ENCODE data around the gene DMP1. TPM values are rescaled to one million over a fixed set of nuclear protein-coding genes. Genes with fewer than 3 reads are reported as not detected.
"Not testable (repeated sequence)": the region's sequence is repeated elsewhere in the genome, so short reads cannot be mapped to it uniquely, and the experiment has no call there.

DMP1 gene
- total RNA-seq, 1 experiment from 2014 or later, result not detected

DNA sequence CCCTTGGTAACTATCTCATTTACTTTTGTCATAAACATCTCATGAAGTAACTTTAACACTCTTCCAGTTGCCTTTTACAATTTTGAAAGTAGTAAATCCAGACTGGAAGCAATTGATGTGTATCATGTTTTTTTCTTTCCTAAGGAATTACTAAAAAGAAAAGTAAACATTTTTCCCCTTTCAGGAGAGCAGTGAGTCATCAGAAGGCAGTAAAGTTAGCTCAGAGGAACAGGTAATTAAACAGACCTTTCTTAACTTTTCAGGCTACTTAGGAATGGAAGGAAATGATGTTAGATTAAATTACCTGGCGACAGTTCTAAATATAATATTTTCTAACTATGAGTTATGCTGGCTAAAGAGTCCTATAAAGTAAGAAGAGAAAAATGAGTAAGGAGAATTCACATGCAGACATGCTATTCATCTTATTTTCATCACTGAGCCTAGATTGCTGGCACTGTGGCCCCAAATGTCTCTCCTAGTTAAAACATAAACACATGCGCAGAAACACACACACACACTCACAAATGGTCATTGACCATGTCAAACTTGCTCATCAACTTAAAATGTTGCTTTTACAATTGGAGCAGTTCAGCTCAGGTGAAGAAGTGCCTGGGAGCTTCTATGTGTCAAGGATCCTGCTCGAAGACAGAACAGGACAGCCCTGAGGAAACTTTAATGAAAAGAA, 9.3 kb downstream of the DMP1 start:
- H4K20me1 ChIP-seq (ENCODE audit: insufficient read depth, low read depth, low read length), result no peaks in the 10 kb centered on the region
- no peak overlapping the region for H3K27ac ChIP-seq (ENCODE audit: low read length)
- H3K27me3 ChIP-seq (ENCODE audit: low read length), result no peaks in the 10 kb centered on the region
- DNase-seq, result no peak
- no peak overlapping the region for H3K9ac ChIP-seq (ENCODE audit: low read length)
- no peaks in the 10 kb centered on the region for H3K36me3 ChIP-seq (ENCODE audit: insufficient read depth, low read length)
- no peak overlapping the region for H3K4me2 ChIP-seq (ENCODE audit: low read depth, low read length, poor library complexity, severe bottlenecking)
- no peaks in the 10 kb centered on the region for H3K4me1 ChIP-seq (ENCODE audit: low read length)
- no peak overlapping the region for H2AFZ ChIP-seq (ENCODE audit: low read length)
- H3K4me3 ChIP-seq (ENCODE audit: low read length), result no peak overlapping the region
- no peaks in the 10 kb centered on the region for H3K9me3 ChIP-seq (ENCODE audit: low read length)
- no peaks in the 10 kb centered on the region for H3K79me2 ChIP-seq (ENCODE audit: low read length)
- no peaks in the 10 kb centered on the region for H3K9me2 ChIP-seq (replicated peaks; ENCODE audit: insufficient read depth, low read length)

DNA sequence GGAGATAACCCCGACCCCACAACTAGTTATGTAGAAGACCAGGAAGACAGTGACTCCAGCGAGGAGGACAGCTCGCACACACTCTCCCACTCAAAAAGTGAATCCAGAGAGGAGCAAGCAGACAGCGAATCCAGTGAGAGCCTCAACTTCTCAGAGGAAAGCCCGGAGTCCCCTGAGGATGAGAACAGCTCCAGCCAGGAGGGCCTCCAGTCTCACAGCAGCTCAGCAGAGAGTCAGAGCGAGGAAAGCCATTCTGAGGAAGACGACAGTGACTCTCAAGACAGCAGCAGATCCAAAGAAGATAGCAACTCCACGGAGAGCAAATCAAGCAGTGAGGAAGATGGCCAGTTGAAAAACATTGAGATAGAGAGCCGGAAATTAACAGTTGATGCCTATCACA, 12.8 kb downstream of the DMP1 start:
- Histone ChIP-seq H3K9me3 (ENCODE audit: low read length) (no peaks in the 10 kb centered on the region), H3K27me3 (ENCODE audit: low read length) (no peaks in the 10 kb centered on the region), H2AFZ (ENCODE audit: low read length) (no peak overlapping the region), H3K4me3 (ENCODE audit: low read length) (no peak overlapping the region), H3K36me3 (ENCODE audit: insufficient read depth, low read length) (no peaks in the 10 kb centered on the region), H3K4me1 (ENCODE audit: low read length) (no peaks in the 10 kb centered on the region), H3K9ac (ENCODE audit: low read length) (no peak overlapping the region), H3K4me2 (ENCODE audit: low read depth, low read length, poor library complexity, severe bottlenecking) (no peak overlapping the region), H4K20me1 (ENCODE audit: insufficient read depth, low read depth, low read length) (no peaks in the 10 kb centered on the region), H3K9me2 (replicated peaks; ENCODE audit: insufficient read depth, low read length) (no peaks in the 10 kb centered on the region), H3K27ac (ENCODE audit: low read length) (no peak overlapping the region), H3K79me2 (ENCODE audit: low read length) (no peaks in the 10 kb centered on the region)
- DNase-seq, result no peak

DNA sequence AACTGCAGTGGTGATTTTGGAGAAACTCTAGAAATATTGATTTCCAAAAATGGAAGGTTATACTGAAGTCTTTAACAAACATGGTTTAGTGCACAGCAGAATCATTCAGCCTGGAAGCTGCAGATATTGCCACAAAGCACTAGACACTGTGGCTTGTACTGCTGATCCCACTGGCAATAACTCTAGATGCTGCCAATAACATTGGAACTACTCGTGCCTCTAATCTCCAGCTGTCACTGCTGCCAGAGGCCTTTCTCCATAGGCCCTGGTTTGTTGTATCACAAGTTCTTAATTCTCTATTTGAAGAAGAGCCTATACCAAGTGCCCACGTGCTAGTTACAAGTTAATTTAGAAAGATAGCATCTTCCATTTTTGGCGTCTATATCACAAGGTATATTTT, 19.3 kb downstream of the DMP1 start:
- no peak overlapping the region for H2AFZ ChIP-seq (ENCODE audit: low read length)
- no peaks in the 10 kb centered on the region for H3K4me1 ChIP-seq (ENCODE audit: low read length)
- DNase-seq, result no peak
- no peaks in the 10 kb centered on the region for H3K79me2 ChIP-seq (ENCODE audit: low read length)
- no peaks in the 10 kb centered on the region for H4K20me1 ChIP-seq (ENCODE audit: insufficient read depth, low read depth, low read length)
- no peak overlapping the region for H3K4me3 ChIP-seq (ENCODE audit: low read length)
- H3K27ac ChIP-seq (ENCODE audit: low read length), result no peak overlapping the region
- no peak overlapping the region for H3K9ac ChIP-seq (ENCODE audit: low read length)
- no peak overlapping the region for H3K4me2 ChIP-seq (ENCODE audit: low read depth, low read length, poor library complexity, severe bottlenecking)
- no peaks in the 10 kb centered on the region for H3K9me2 ChIP-seq (replicated peaks; ENCODE audit: insufficient read depth, low read length)
- H3K36me3 ChIP-seq (ENCODE audit: insufficient read depth, low read length), result no peaks in the 10 kb centered on the region
- H3K27me3 ChIP-seq (ENCODE audit: low read length), result no peaks in the 10 kb centered on the region
- H3K9me3 ChIP-seq (ENCODE audit: low read length), result no peaks in the 10 kb centered on the region

DNA sequence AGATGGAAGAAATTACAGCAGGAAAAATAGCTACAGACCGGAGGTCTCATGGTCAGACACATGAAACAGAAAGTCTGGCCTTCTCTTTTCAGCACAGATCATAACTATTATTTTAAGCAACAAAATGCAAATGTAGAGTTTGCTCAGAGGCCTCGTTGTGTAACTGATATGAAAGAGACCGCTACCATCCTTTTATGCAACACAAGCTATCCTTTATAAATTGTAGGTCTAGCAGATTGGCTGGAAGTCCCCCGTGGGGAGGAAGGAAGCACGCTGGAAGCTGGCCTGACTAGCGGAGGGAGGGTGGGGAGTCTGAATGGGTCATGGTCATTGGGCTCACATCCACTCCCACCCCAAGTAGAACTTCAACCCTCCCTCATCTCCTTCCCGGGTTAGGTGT, 27.7 kb downstream of the DMP1 start:
- Histone ChIP-seq H3K27me3 (ENCODE audit: low read length) (no peaks in the 10 kb centered on the region), H3K36me3 (ENCODE audit: insufficient read depth, low read length) (no peaks in the 10 kb centered on the region), H3K9me2 (replicated peaks; ENCODE audit: insufficient read depth, low read length) (no peaks in the 10 kb centered on the region), H3K4me1 (ENCODE audit: low read length) (peaks cover 12% of the 10 kb centered on the region), H3K4me3 (ENCODE audit: low read length) (no peak overlapping the region), H3K4me2 (ENCODE audit: low read depth, low read length, poor library complexity, severe bottlenecking) (no peak overlapping the region), H3K9ac (ENCODE audit: low read length) (no peak overlapping the region), H2AFZ (ENCODE audit: low read length) (no peak overlapping the region), H3K27ac (ENCODE audit: low read length) (no peak overlapping the region), H3K9me3 (ENCODE audit: low read length) (no peaks in the 10 kb centered on the region), H3K79me2 (ENCODE audit: low read length) (no peaks in the 10 kb centered on the region), H4K20me1 (ENCODE audit: insufficient read depth, low read depth, low read length) (0 out of 2 replicates have a peak, but pooled peaks cover 3% of the 10 kb centered on the region)
- DNase-seq, result no peak

DNA sequence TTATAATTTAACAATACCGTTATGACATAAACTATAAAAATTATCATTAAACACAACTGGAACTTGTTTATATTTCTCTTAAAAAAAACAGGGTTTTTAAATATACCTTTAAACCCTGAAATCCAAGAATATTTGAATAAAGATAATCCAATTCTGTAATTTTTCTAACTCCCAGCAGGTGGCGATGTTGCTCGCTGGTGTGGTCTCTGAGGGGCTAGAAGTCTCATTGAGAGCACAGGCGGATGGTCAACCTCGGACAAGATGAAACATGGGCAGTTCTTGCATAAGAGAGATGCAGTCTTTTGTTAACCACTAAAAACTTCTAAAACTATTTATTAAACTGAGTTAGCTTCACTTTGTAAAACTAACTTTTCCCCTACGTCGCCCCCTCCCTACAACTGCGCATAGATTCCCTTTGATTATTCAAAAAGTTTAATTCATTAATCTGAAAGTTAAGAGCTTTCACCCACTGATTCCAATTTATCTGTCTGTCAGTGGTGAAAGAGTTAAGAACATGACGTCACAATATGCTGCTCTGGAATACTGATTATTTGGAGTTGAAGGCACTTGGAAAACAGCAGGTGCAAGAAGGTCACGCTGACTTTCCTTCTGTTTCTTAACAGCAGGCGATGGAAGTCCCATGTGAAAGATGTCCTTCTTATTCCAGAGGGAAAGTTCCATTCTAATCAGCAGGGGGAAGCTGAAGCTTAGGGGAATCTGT, 29.5 kb downstream of the DMP1 start:
- no peak overlapping the region for H3K9ac ChIP-seq (ENCODE audit: low read length)
- peaks cover 12% of the 10 kb centered on the region for H3K4me1 ChIP-seq (ENCODE audit: low read length)
- H3K4me3 ChIP-seq (ENCODE audit: low read length), result no peak overlapping the region
- no peak overlapping the region for H2AFZ ChIP-seq (ENCODE audit: low read length)
- no peak overlapping the region for H3K4me2 ChIP-seq (ENCODE audit: low read depth, low read length, poor library complexity, severe bottlenecking)
- peak; percentile 81 for DNase-seq
- H3K9me2 ChIP-seq (replicated peaks; ENCODE audit: insufficient read depth, low read length), result no peaks in the 10 kb centered on the region
- H3K27me3 ChIP-seq (ENCODE audit: low read length), result no peaks in the 10 kb centered on the region
- no peak overlapping the region for H3K27ac ChIP-seq (ENCODE audit: low read length)
- H3K9me3 ChIP-seq (ENCODE audit: low read length), result no peaks in the 10 kb centered on the region
- H3K36me3 ChIP-seq (ENCODE audit: insufficient read depth, low read length), result no peaks in the 10 kb centered on the region
- no peaks in the 10 kb centered on the region for H3K79me2 ChIP-seq (ENCODE audit: low read length)
- 0 out of 2 replicates have a peak, but pooled peaks cover 3% of the 10 kb centered on the region for H4K20me1 ChIP-seq (ENCODE audit: insufficient read depth, low read depth, low read length)

DNA sequence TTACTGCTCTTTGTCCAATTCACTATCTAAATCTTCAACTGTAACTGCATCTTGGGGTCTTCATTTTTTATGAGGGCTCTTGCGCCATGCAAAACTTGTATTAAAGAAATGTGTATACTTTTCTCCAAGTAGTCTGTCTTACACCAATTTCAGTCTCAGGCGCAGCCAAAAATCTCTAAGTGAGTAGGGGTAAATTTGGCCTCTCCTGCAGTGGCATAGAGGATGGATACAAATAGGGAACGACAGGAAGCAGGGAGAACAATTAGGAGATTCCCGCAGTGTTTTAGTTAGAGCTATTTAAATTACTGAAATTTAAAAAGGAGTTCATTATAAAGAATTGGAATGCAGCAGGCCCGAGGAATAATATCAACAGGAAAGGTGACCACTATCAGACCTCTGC, 30.2 kb downstream of the DMP1 start:
- Histone ChIP-seq H4K20me1 (ENCODE audit: insufficient read depth, low read depth, low read length) (0 out of 2 replicates have a peak, but pooled peaks cover 3% of the 10 kb centered on the region), H3K9ac (ENCODE audit: low read length) (no peak overlapping the region)

DNA sequence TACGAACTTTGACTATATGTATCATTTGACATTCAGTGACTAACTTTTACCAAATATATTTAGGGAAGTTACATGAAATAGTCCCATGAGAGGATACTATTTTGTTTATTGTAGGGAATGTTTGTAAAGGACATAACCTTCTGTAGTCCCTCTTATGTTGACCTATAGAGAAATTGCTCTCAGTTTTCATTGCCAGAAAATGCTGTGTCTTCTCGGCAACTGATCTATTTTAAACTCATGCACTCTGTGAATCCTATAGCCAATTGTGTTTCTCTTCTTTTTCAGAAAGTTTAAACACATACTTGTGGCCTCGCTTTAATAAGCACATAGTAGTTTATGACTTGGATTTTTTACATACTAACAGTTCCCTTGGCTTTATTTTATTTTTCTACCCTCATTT, 38.2 kb downstream of the DMP1 start:
- Histone ChIP-seq H3K36me3 (ENCODE audit: insufficient read depth, low read length) (no peaks in the 10 kb centered on the region), H3K9me3 (ENCODE audit: low read length) (no peaks in the 10 kb centered on the region), H3K9ac (ENCODE audit: low read length) (no peak overlapping the region), H4K20me1 (ENCODE audit: insufficient read depth, low read depth, low read length) (no peaks in the 10 kb centered on the region), H3K9me2 (replicated peaks; ENCODE audit: insufficient read depth, low read length) (no peaks in the 10 kb centered on the region), H3K27ac (ENCODE audit: low read length) (no peak overlapping the region), H3K4me1 (ENCODE audit: low read length) (no peaks in the 10 kb centered on the region), H3K79me2 (ENCODE audit: low read length) (no peaks in the 10 kb centered on the region), H3K4me3 (ENCODE audit: low read length) (no peak overlapping the region), H3K27me3 (ENCODE audit: low read length) (no peaks in the 10 kb centered on the region), H3K4me2 (ENCODE audit: low read depth, low read length, poor library complexity, severe bottlenecking) (no peak overlapping the region), H2AFZ (ENCODE audit: low read length) (no peak overlapping the region)
- peak; percentile 2 for DNase-seq

More for the DNA sequence above, 30.2 kb downstream of the DMP1 start:
- Histone ChIP-seq H3K4me1 (ENCODE audit: low read length) (peaks cover 12% of the 10 kb centered on the region), H3K4me3 (ENCODE audit: low read length) (no peak overlapping the region), H3K27ac (ENCODE audit: low read length) (no peak overlapping the region), H3K79me2 (ENCODE audit: low read length) (no peaks in the 10 kb centered on the region), H3K4me2 (ENCODE audit: low read depth, low read length, poor library complexity, severe bottlenecking) (no peak overlapping the region), H3K27me3 (ENCODE audit: low read length) (no peaks in the 10 kb centered on the region), H3K9me2 (replicated peaks; ENCODE audit: insufficient read depth, low read length) (no peaks in the 10 kb centered on the region), H2AFZ (ENCODE audit: low read length) (no peak overlapping the region), H3K36me3 (ENCODE audit: insufficient read depth, low read length) (no peaks in the 10 kb centered on the region), H3K9me3 (ENCODE audit: low read length) (no peaks in the 10 kb centered on the region)
- DNase-seq, result no peak

DNA sequence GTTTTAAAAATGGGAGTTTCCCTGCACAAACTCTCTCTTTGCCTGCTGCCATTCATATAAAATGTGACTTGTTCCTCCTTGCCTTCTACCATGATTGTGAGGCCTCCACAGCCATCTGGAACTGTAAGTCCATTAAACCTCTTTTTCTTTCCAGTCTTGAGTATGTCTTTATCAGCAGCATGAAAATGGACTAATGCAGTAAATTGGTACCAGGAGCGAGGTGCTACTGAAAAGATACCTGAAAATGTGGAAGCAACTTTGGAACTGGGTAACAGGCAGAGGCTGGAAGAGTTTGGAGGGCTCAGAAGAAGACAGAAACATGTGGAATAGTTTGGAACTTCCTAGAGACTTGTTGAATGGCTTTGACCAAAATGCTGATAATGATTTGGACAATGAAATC, 40.9 kb downstream of the DMP1 start:
- not testable (repeated sequence) for H2AFZ ChIP-seq (ENCODE audit: low read length); H3K9me2 ChIP-seq (replicated peaks; ENCODE audit: insufficient read depth, low read length); H4K20me1 ChIP-seq (ENCODE audit: insufficient read depth, low read depth, low read length); H3K79me2 ChIP-seq (ENCODE audit: low read length); H3K27me3 ChIP-seq (ENCODE audit: low read length); H3K36me3 ChIP-seq (ENCODE audit: insufficient read depth, low read length); DNase-seq; H3K4me1 ChIP-seq (ENCODE audit: low read length); H3K9ac ChIP-seq (ENCODE audit: low read length); H3K9me3 ChIP-seq (ENCODE audit: low read length); H3K4me2 ChIP-seq (ENCODE audit: low read depth, low read length, poor library complexity, severe bottlenecking); H3K27ac ChIP-seq (ENCODE audit: low read length); H3K4me3 ChIP-seq (ENCODE audit: low read length)
